IMR-90 (cell line): Measurements from ENCODE around the gene CREBBP. TPM values are rescaled to one million over a fixed set of nuclear protein-coding genes. Genes with fewer than 3 reads are reported as not detected.
A peak's percentile ranks its signal among the peaks of the same experiment; 100 is the strongest.

ENCODE experiments used
- ATAC-seq: fragments of 200-7000 bp; cut with Tn5 transposase; 2 replicates; pipeline ENCODE4 v1.9.1; 2020; ENCODE audit warnings: low read depth, mild to moderate bottlenecking, moderate library complexity
- BruUV-seq: library from RNA; stranded (reverse); fragments of 400-500 nt; replicated peaks from 2 replicates; lab custom pipeline; 2021; lab: Mats Ljungman, UMichigan
- CTCF ChIA-PET: fragments of 300-600 bp; formaldehyde crosslinking; extraction: SDS; loops from one replicate; lab custom pipeline; 2021; ENCODE audit warnings: antibody characterized with exemption; lab: Yijun Ruan, JAX
- POLR2A ChIA-PET: fragments of 300-600 bp; sonication (Branson Sonifier 250); formaldehyde crosslinking; loops from one replicate; lab custom pipeline; 2022; ENCODE audit warnings: antibody characterized with exemption; ENCODE audit not compliant: unreplicated experiment; lab: Charles Lee
- DNase-seq: peaks from one replicate; pipeline ENCODE4 v3.0.0; 2013
- H2AFZ ChIP-seq: replicated peaks from 2 replicates; pipeline ENCODE3; 2013; ENCODE audit warnings: low read length, mild to moderate bottlenecking; ENCODE audit not compliant: poor library complexity
- H2AK5ac ChIP-seq: 2 replicates; pipeline ENCODE4 v1.6.1; 2013; ENCODE audit warnings: low read depth, low read length, inconsistent platforms
- H2AK9ac ChIP-seq: replicated peaks from 2 replicates; pipeline ENCODE3; 2013; ENCODE audit warnings: mild to moderate bottlenecking, low read depth, low read length, moderate library complexity; ENCODE audit not compliant: poor library complexity
- H2BK120ac ChIP-seq: 2 replicates; pipeline ENCODE4 v1.6.1; 2013; ENCODE audit warnings: low read depth, low read length, inconsistent platforms
- H2BK15ac ChIP-seq: 3 replicates; pipeline ENCODE4 v1.6.1; 2013; ENCODE audit warnings: low read depth, low read length, inconsistent platforms
- H2BK20ac ChIP-seq: 2 replicates; pipeline ENCODE4 v1.6.1; 2013; ENCODE audit warnings: low read depth, mild to moderate bottlenecking, inconsistent platforms, low read length, moderate library complexity
- H2BK5ac ChIP-seq: 2 replicates; pipeline ENCODE4 v1.6.1; 2013; ENCODE audit warnings: mild to moderate bottlenecking, low read depth, low read length, inconsistent platforms; ENCODE audit not compliant: poor library complexity, severe bottlenecking
- H3K14ac ChIP-seq: replicated peaks from 2 replicates; pipeline ENCODE4 v1.6.1; 2013; ENCODE audit warnings: low read depth, low read length, inconsistent platforms
- H3K18ac ChIP-seq: 2 replicates; pipeline ENCODE4 v1.6.1; 2013; ENCODE audit warnings: low read depth, low read length, control low read depth
- H3K23ac ChIP-seq: 2 replicates; pipeline ENCODE4 v1.6.1; 2013; ENCODE audit warnings: low read depth, low read length, inconsistent platforms
- H3K27ac ChIP-seq: 2 replicates; pipeline ENCODE4 v1.5.1; 2013; ENCODE audit warnings: mild to moderate bottlenecking, control low read depth, low read length; ENCODE audit not compliant: insufficient read depth
- H3K27me3 ChIP-seq: 2 replicates; pipeline ENCODE4 v1.6.1; 2013; ENCODE audit warnings: low read length; ENCODE audit not compliant: control insufficient read depth, insufficient read depth
- H3K36me3 ChIP-seq: 2 replicates; pipeline ENCODE4 v1.6.1; 2013; ENCODE audit warnings: low read length, mixed read lengths; ENCODE audit not compliant: control insufficient read depth, insufficient read depth
- H3K4ac ChIP-seq: 2 replicates; pipeline ENCODE4 v1.6.1; 2013; ENCODE audit warnings: low read depth, low read length, inconsistent platforms
- H3K4me1 ChIP-seq: 2 replicates; pipeline ENCODE4 v1.6.1; 2013; ENCODE audit warnings: low read length, mixed read lengths; ENCODE audit not compliant: control insufficient read depth, insufficient read depth
- H3K4me2 ChIP-seq: 2 replicates; pipeline ENCODE4 v1.6.1; 2013; ENCODE audit warnings: low read depth, mild to moderate bottlenecking, control low read depth, low read length, moderate library complexity
- H3K4me3 ChIP-seq: 2 replicates; pipeline ENCODE4 v1.5.1; 2013; ENCODE audit warnings: low read depth, mild to moderate bottlenecking, control low read depth, low read length, moderate library complexity; ENCODE audit not compliant: insufficient read depth
- H3K56ac ChIP-seq: 2 replicates; pipeline ENCODE4 v1.6.1; 2013; ENCODE audit warnings: low read length, inconsistent platforms; ENCODE audit not compliant: insufficient read depth; ENCODE audit errors: extremely low read depth
- H3K79me1 ChIP-seq, 2 experiments: 2 replicates each; pipeline ENCODE4 v1.6.1; 2013; ENCODE audit warnings: low read length in 2 of 2, inconsistent platforms in 1 of 2, low read depth in 1 of 2
- H3K9ac ChIP-seq: 2 replicates; pipeline ENCODE4 v1.6.1; 2013; ENCODE audit warnings: low read depth, low read length, control low read depth
- H3K9me1 ChIP-seq: 2 replicates; pipeline ENCODE4 v1.6.1; 2013; ENCODE audit warnings: low read length, inconsistent platforms; ENCODE audit not compliant: insufficient read depth
- H3K9me3 ChIP-seq: 2 replicates; pipeline ENCODE4 v1.6.1; 2013; ENCODE audit warnings: low read length; ENCODE audit not compliant: control insufficient read depth, insufficient read depth
- H4K20me1 ChIP-seq: 2 replicates; pipeline ENCODE4 v1.6.1; 2013; ENCODE audit warnings: low read length, inconsistent platforms; ENCODE audit not compliant: insufficient read depth
- H4K5ac ChIP-seq: 2 replicates; pipeline ENCODE4 v1.6.1; 2013; ENCODE audit warnings: mild to moderate bottlenecking, low read depth, low read length, control low read depth
- H4K8ac ChIP-seq, 2 experiments: 2 replicates each; pipeline ENCODE4 v1.6.1; 2013; ENCODE audit warnings: low read depth in 2 of 2, low read length in 2 of 2, control low read depth in 1 of 2, inconsistent platforms in 1 of 2
- H4K91ac ChIP-seq: 2 replicates; pipeline ENCODE4 v1.6.1; 2013; ENCODE audit warnings: low read depth, low read length, inconsistent platforms; ENCODE audit not compliant: insufficient read depth
- NFE2L2 ChIP-seq: fragments of 150-350 bp; IDR thresholded peaks from 2 replicates; pipeline ENCODE4 v1.6.1; 2016; ENCODE audit warnings: low read depth, mild to moderate bottlenecking, low read length
- RAD21 ChIP-seq: IDR thresholded peaks from 2 replicates; pipeline ENCODE4 v1.6.1; 2012; ENCODE audit warnings: low read length, improper control_type of control experiment
- SMC3 ChIP-seq: fragments of 150-350 bp; IDR thresholded peaks from 2 replicates; pipeline ENCODE4 v1.6.1; 2016; ENCODE audit warnings: low read depth, mild to moderate bottlenecking, antibody characterized with exemption, low read length, moderate library complexity
- WGBS, 2 experiments: methylation state at CpG; one replicate each; pipeline versions ENCODE4 v1.1.5 to v1.1.7; 2013; ENCODE audit warnings: missing lambda C conversion rate in 2 of 2; ENCODE audit not compliant: insufficient read length in 1 of 2; ENCODE audit errors: extremely low coverage in 2 of 2; 5-methylcytosine and 5-hydroxymethylcytosine counted together
- dilution Hi-C: fragments of 300-500 bp; cut with HindIII; formaldehyde crosslinking; loops from one replicate; pipeline ENCODE4 v1.14.3; 2018; ENCODE audit warnings: low sequenced_read_pairs; ENCODE audit not compliant: unreplicated experiment
- in situ Hi-C: fragments of 300-500 bp; cut with MboI; formaldehyde crosslinking; loops from 3 replicates; pipeline ENCODE4 v1.14.3; 2019; ENCODE audit warnings: low sequenced_read_pairs, inconsistent platforms, mixed read lengths
- intact Hi-C: fragments of 100-400 bp; cut with micrococcal nuclease; formaldehyde crosslinking; loops from 2 replicates; pipeline ENCODE4 v1.10.0; 2022
- polyA plus RNA-seq, 3 experiments: library from polyadenylated mRNA; depleted of rRNA; stranded (reverse); fragments of >200 nt; gene quantifications; 2 replicates each; pipeline ENCODE4 v1.2.3, GENCODE V29; 2012; ENCODE audit warnings: low replicate concordance in 1 of 3
- total RNA-seq: library from RNA; depleted of rRNA; stranded (reverse); fragments of >200 nt; gene quantifications from 2 replicates; pipeline ENCODE4 v1.2.3, GENCODE V29; 2012

CREBBP gene
- total and polyA plus RNA-seq, 2 of the 4 experiments (the other 2 are of a cell fraction), result 7.3 to 12.5 TPM

DNA sequence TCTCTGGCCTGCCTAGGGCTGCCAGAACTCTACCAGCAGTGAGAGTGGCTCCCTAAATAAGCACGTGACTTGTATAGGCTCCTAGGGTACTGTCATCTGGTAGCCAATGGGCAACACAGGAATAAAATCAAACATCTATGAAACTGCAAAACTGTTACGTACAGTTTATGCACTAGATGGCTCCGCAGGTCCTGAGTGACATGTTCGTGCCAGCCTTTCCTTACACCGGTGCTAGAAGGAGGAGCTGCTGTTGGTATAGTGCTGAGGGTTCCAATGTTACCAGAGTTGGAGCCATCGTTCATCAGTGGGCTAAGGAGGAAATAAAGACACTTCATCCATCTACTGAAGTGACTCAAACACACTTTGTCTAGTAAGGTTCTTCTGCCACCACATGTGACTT, 99.9 kb downstream of the CREBBP start:
- Histone ChIP-seq H3K56ac (no peak overlapping the region), H3K36me3 (peaks cover 46% of the 10 kb centered on the region), H2BK20ac (no peak overlapping the region), H2BK120ac (no peak overlapping the region), H3K9me1 (peaks cover 13% of the 10 kb centered on the region), H2AFZ (no peak overlapping the region), H3K27ac (no peak overlapping the region), H3K27me3 (no peaks in the 10 kb centered on the region), H3K4me2 (no peak overlapping the region), H3K4ac (no peak overlapping the region), H2AK5ac (no peak overlapping the region), H3K9ac (no peak overlapping the region), H3K9me3 (no peaks in the 10 kb centered on the region), H3K79me1 (peaks cover 29 to 73% of the 10 kb centered on the region in 2 experiments), H3K4me3 (no peak overlapping the region), H2BK15ac (no peak overlapping the region), H3K18ac (no peak overlapping the region), H4K8ac (no peak overlapping the region), H3K14ac (no peak overlapping the region), H4K91ac (no peak overlapping the region), H4K20me1 (peaks cover 37% of the 10 kb centered on the region), H2AK9ac (no peak overlapping the region), H2BK5ac (no peak overlapping the region), H4K5ac (no peak overlapping the region), H3K23ac (no peak overlapping the region), H3K4me1 (no peaks in the 10 kb centered on the region)
- TF ChIP-seq RAD21 (peak; percentile 27; the same call in 1 of the 2 replicates), NFE2L2 (no peak), SMC3 (peak; percentile 10; the same call in 1 of the 2 replicates)
- no peak for ATAC-seq
- DNase-seq, result peak; percentile 19
- in situ Hi-C loops (no loop called here), dilution Hi-C loops (no loop called here), intact Hi-C loops (no loop called here)
- ChIA-PET POLR2A (interaction anchor here (0.7 kb wide), 1 partner anchor 154 kb away, joined by 26 read pairs; no protein-coding TSS in a partner anchor), CTCF (interaction anchor here (0.6 to 0.7 kb wide), 2 partner anchors 99 to 265 kb away, joined by 3 to 4 read pairs; no protein-coding TSS in a partner anchor)
- BruUV-seq, result no TSS peak
- 86% methylated on average over 1 of the region's 6 CpGs; no CpG with 5 or more reads in 1 of the 2 experiments for WGBS, 2 experiments
